Coronary artery (tissue), 2 donors: ENCODE measurements around the gene HBS1L.

Experiments
- DNase-seq: peaks from one replicate; pipeline ENCODE4 v3.0.0-alpha.2; 2017; ENCODE audit warnings: low spot score
- H3K27ac ChIP-seq, 2 donors: fragments of 200-600 bp; sonication (generic); one replicate each; pipeline ENCODE4 v1.5.1; 2016 to 2019
- H3K4me3 ChIP-seq: fragments of 200-600 bp; sonication (generic); 2 replicates; pipeline ENCODE4 v1.5.1; 2016; ENCODE audit warnings: mild to moderate bottlenecking, moderate library complexity
- CTCF ChIP-seq: fragments of 200-600 bp; sonication (generic); IDR thresholded peaks from one replicate; pipeline ENCODE4 v1.5.1; 2019; ENCODE audit warnings: antibody characterized with exemption

Gene HBS1L

DNA sequence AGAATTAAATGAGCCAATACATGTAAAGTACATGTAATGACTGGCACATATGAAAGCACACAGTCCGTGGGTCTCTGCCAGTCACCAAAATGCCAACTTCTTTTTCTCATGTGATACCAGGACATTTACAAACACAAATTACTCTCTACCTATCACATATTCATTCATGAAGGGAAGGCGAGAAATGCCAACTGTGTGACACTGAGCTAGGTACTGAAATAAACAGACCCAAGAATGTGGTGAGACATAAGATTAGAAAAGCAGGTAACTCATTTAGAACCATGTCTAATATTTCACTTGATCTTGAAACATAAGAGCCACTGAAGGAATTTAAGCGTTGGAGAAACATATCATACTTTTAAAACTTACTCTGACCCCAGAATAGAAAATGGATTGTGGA is 41.4 kb downstream of the HBS1L start:
- DNase-seq: no peak
- Histone ChIP-seq H3K27ac (no peak overlapping the region), H3K4me3 (no peak overlapping the region)
- no peak for TF ChIP-seq CTCF

DNA sequence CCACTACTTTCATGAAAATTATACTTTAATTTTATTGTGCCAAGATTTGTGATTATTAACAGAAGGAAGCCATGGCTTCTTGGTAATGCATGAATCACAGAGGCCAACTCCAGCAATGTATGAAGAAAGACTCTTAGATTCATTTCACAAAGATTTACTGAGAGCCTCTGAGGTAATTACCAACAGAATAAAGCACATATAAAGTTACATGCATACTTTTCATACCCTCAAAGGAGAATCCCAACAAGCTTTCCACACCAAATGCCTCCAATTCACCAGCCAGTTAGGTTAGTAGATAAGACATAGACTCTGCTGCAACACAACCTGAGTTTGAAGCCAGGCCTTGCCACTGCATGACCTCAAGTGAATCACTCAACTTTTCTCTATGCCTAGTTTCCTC is 41.9 kb downstream of the HBS1L start:
- H3K27ac ChIP-seq: no peak overlapping the region
- no peak for DNase-seq
- TF ChIP-seq CTCF: no peak
- no peak overlapping the region for H3K4me3 ChIP-seq

- DNase-seq: no peak
- no peak overlapping the region for H3K4me3 ChIP-seq
- no peak overlapping the region for H3K27ac ChIP-seq
- TF ChIP-seq CTCF: no peak
Measured at GRCh38 chr6:135012349-135012748, 42.3 kb downstream of the HBS1L start.

GRCh38 chr6:135008941-135009290 is 45.7 kb downstream of the HBS1L start:
- no peak for TF ChIP-seq CTCF

DNA sequence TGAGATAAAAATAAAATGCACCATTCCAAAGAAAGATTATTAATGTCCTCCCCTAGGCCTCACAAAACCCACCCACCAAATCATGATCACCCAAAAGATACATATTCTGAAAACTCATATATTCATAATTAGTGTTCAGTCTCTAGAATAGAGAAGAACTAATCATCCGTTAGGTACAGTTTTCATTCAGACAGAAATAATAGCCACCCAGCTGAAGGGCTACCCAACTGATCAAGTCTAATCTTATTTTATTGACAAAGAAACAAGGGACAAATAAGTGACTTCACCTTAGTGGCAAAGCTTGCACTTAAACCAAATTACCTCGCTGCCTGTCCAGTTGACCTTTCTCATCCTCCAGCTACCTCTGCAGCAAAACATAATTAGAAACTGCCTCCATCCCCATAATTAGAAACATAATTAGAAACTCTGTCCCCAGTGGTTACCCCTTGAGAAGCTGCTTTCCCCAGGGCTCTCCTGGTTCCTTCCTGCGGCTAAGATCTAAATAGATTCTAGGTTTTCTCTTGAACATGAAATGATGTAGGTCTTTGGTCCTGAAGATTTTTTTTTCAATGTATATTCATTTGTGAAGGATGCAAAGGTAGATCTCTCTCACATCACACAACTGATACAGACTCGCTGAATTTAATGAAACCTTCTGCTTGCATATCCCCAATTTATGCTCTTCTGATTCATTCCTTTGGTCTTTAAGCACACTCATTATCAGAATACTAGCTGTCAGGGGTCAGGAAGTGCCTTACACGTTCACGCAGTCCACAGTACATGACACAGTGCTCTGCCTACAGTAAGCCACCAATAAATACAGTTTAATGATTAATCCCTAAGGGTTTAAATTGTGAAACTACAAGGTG is 46.3 kb downstream of the HBS1L start:
- Histone ChIP-seq H3K27ac (no peak overlapping the region), H3K4me3 (no peak overlapping the region)
- TF ChIP-seq CTCF: no peak
- DNase-seq: no peak

More at GRCh38 chr6:135008941-135009290, 45.7 kb downstream of the HBS1L start:
- H3K4me3 ChIP-seq: no peak overlapping the region
- no peak overlapping the region for H3K27ac ChIP-seq
- no peak for DNase-seq

GRCh38 chr6:135006386-135006914 is 48.2 kb downstream of the HBS1L start:
- no peak overlapping the region for H3K27ac ChIP-seq
- TF ChIP-seq CTCF: no peak
- no peak overlapping the region for H3K4me3 ChIP-seq
- DNase-seq: no peak

DNA sequence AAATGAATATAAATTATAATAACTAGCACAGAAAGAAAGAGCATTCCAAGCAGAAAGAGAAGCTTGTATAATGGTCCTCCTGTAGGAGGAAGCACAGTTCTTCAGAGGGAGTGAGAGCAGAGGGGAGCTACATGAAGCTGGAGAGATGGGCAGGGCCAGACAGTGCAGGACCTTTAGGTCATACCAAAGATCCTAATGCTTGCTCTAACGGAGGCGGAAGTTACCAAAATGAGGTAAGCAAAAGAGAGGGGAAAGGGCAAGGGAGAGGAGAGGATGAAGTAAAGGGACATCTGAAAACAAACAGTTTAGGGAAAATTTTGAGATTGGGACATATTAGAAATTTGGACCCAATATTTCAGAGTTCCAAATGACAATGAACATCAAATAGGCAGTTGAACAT is 50.2 kb downstream of the HBS1L start:
- no peak for DNase-seq
- TF ChIP-seq CTCF: no peak
- Histone ChIP-seq H3K4me3 (no peak overlapping the region), H3K27ac (no peak overlapping the region)
